Epidermal melanocyte (primary cell): ENCODE results near the gene HMGXB4.

Experiments used
- DNase-seq: peaks from one replicate; pipeline ENCODE4 v3.0.0; 2011; ENCODE audit warnings: low spot score; ENCODE audit not compliant: insufficient read length

Gene HMGXB4

GRCh38 chr22:35326854-35327562 is 69.7 kb downstream of the HMGXB4 start:
- no peak for DNase-seq

DNA sequence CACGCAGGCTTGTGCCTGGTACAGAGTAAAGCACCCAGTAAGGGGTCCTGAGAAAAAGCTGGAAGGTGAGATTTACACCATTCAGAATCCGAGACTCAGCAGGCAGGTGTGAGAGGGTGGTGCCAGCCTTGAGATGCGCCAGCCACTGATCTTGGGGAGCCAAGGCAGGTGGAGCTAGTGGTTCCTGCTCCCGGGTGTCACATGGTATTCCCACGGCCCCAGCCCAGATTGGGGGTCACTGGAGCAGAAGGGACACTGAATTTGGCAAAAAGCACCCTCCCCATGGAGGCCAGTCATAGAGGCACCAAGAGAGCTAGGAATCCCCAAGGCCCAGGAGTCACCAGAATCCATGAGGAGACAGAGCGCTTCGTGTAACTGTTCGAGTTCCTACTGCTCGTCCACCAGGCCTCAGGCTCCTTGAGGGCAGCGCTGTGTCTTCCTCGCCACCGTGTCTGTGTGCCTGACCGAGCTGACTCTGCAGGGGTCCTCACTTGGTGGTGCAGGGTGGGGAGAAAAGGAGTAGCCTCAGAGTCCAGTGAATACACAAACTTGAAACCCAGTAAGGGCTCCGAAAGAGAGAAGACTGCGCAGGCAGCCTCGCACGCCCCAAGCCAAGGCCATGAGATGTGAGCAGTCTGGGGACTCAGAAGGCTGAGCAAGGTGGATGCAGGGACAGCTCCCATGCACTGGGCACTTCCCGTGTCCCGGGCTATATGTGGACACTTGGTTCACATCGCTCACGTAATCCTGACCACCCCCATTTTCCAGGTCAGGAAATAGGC is 70.6 kb downstream of the HMGXB4 start:
- no peak for DNase-seq

DNA sequence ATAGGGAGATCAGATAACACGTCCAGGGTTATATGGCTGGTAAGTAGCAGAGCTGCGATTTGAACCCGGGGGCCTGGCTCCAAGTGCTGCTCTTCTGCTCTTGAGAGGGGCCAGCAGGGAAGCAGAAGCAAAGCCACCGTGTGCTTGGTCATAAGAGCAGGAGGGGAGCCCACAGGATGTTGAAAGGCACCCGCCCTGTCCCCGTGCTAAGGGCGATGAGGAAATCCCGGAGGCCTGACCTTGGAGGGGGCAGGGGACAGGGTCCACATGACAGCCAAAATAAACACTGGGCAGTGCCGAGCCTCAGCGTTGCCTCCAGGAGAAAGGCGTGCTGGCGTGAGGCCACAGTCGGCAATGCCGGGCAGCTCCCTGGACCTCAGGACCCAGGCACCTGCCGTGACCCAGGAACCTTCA is 71.2 kb downstream of the HMGXB4 start:
- no peak for DNase-seq

DNA sequence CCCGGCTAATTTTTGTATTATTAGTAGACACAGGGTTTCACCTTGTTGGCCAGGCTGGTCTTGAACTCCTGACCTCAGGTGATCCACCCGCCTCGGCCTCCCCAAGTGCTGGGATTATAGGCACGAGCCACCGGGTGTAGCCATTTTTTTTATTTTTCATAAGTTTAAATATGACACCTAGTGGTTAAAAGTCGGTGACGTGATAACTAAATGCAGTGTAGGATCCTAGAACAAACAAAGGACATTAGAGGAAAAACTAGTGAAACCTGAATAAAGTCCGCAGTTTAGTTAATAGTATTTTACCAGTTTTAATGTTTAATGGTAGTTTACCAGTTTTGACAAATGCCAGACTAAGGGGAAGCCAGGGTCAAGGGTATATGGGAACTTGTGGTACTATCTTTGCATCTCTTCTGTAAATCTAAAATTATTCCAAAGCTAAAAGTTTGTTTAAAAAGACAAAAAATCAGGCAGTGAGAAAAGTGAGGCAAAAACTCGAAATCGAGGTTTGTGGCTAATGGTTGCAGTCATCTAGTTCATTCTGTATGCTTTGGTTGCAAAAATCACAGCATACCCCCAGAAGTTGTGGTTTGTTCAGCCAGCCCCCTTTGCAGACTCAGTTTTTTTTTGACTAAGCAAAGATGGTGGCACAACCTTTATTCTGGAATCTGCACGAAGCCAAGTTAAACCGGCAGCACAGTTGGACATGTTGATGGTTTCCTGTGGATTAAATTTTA is 72.0 kb downstream of the HMGXB4 start:
- DNase-seq: no peak

DNA sequence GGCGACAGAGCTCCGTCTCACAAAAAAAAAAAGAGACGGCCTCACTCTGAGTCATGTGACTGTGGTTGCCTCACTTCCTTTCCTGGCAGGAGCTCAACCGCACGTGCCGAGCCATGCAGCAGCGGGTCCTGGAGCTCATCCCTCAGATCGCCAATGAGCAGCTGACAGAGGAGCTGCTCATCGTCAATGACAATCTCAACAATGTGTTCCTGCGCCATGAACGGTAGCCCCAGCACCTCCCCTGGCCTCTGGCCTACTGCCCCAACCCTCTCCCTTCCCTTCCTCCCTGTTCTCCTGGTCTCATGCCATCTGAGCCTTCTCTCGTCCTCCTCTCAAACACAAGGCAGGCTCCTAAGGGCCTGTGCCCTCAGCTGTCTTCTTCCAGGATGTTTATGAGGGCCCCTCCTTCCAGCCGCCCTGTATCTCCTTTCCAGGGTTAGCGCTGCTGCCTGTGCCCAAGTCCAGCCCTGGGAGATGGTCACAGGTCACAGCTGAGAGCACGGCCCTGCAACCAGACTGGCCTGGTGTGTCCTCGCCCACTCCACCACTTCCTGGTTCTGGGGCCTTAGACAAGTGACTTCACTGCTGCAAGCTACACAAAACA is 73.1 kb downstream of the HMGXB4 start:
- no peak for DNase-seq

GRCh38 chr22:35332278-35332677 is 75.0 kb downstream of the HMGXB4 start:
- no peak for DNase-seq

- DNase-seq: no peak
These were observed 75.9 kb downstream of the HMGXB4 start for GRCh38 chr22:35333220-35333619.

- DNase-seq: no peak
These were observed 76.7 kb downstream of the HMGXB4 start for GRCh38 chr22:35334004-35334403.

GRCh38 chr22:35335468-35335867 is 78.2 kb downstream of the HMGXB4 start:
- no peak for DNase-seq

DNA sequence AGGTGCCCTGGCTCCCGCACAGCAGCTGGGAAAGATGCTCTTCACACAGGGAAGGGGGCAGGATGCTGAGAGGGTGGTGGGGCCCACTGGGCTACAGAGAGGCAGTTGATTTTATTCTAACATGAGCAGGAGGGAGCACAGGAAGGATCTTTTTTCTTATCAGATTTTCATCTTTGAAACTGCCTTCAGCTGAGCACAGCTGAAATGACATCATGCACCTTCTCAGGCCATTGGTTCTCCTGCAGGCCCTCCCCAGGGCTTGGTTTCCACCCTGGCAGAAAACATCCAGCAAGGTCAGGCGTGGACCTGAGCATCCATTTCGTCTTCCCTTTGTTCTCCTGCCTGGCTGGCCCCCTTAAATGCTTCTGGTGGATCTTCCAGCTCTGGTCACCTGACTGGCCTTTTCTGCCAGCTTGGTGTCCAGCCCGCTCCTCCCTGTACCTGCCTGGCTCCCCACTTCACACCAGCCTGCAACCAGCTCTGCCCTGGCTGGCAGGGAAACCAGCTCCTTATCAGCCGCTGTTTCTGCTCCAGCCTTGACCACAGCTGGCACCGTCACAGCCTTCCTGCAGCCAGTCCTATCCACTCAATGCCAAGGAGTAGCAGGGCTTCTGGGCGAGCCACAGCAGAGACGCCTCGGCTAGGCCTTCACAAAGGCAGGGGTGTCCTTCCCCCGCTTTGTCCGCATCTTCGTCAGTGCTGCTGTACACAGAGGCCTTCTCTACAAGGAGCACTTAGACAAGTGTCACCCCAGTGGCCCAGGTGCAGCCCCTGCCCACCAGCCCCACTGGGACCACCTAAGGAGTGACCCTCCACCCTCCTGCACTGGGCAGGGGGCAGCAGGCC is 78.9 kb downstream of the HMGXB4 start:
- DNase-seq: no peak

DNA sequence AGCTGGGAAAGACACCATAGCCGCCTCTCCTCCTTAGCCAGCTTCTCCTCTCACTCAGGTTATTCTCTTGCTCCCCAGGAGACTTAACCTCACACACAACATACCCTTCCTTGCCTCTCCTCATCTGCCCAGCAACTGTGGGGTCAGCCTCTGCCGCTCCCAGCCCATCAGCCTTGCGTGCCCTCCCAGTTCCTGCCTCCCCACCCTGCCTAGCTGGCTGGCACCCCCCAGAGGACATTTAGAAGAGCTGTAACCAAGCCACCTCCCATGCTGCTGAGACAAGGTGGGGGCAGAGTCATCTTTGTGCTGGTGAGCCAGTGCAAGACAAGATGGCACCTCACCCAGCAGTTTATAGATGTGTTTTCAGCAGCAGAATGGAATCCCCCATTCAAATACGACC is 80.6 kb downstream of the HMGXB4 start:
- no peak for DNase-seq

GRCh38 chr22:35341090-35341874 is 84.0 kb downstream of the HMGXB4 start:
- no peak for DNase-seq

GRCh38 chr22:35342390-35342789 is 85.1 kb downstream of the HMGXB4 start:
- DNase-seq: no peak

GRCh38 chr22:35343664-35344550 is 86.6 kb downstream of the HMGXB4 start:
- no peak for DNase-seq

DNA sequence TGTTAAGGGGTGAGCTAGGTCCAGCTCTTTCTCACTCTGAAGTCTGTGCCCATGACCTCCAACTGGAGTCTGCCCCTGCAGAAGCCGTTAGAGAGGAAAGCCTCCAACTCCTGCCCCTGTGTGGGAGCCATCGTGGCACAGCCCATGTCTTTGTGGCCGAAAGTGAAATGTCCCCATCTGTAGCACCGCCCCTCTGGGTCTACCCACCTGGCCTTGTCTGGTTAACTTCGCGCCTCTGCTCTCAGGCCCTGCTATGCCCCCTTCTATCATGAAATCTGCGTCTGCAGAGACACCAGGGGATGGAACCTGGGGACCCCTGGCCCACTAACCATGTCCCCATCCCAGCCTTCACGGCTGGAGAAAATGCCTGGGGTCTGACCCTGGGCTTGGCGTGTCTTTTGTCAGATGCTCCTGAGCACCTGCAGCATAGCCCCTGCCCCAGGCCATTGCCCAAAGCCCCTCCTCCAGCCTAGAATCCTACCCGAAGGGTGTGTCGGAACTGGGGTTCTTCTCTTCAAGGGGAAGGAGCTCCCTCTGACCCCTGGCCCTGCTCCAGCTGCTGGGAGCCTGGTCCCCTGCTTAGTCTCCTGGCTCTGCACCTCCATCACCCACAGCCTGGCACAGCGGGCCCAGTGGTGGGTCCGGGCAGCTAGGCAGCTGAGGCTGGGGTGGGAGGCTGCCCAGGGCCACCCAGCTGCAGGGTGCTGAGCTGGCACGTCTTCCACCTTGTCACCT is 87.8 kb downstream of the HMGXB4 start:
- DNase-seq: no peak
